SIG-M5 (cell line): ENCODE data around the gene TNKS1BP1.

ENCODE experiments used
- DNase-seq: peaks from one replicate; lab custom pipeline; 2025; lab: John Stamatoyannopoulos, UW

Gene TNKS1BP1

GRCh38 chr11:57332694-57333440 lies 8.1 kb upstream of the TNKS1BP1 start:
- no peak for DNase-seq

- no peak for DNase-seq
Measured at GRCh38 chr11:57331720-57332119, 7.0 kb upstream of the TNKS1BP1 start.

- no peak for DNase-seq
Measured at GRCh38 chr11:57330029-57330428, 5.3 kb upstream of the TNKS1BP1 start.

- no peak for DNase-seq
Measured at GRCh38 chr11:57327721-57328120, 3.0 kb upstream of the TNKS1BP1 start.

GRCh38 chr11:57325735-57326048 lies 940 bp upstream of the TNKS1BP1 start:
- no peak for DNase-seq

GRCh38 chr11:57324154-57324885 lies 432 bp downstream of the TNKS1BP1 start:
- DNase-seq: no peak

- DNase-seq: no peak
Measured at GRCh38 chr11:57323855-57324153, 948 bp downstream of the TNKS1BP1 start.

- DNase-seq: no peak
Measured at GRCh38 chr11:57323167-57323854, 1.4 kb downstream of the TNKS1BP1 start.

- DNase-seq: no peak
Measured at GRCh38 chr11:57322256-57323166, 2.2 kb downstream of the TNKS1BP1 start.

GRCh38 chr11:57321388-57322255 lies 3.1 kb downstream of the TNKS1BP1 start:
- DNase-seq: no peak

- no peak for DNase-seq
Measured at GRCh38 chr11:57320719-57321387, 3.9 kb downstream of the TNKS1BP1 start.

- DNase-seq: no peak
Measured at GRCh38 chr11:57320067-57320718, 4.6 kb downstream of the TNKS1BP1 start.

- no peak for DNase-seq
Measured at GRCh38 chr11:57318178-57318577, 6.6 kb downstream of the TNKS1BP1 start.

- no peak for DNase-seq
Measured at GRCh38 chr11:57316017-57316416, 8.7 kb downstream of the TNKS1BP1 start.

- DNase-seq: no peak
Measured at GRCh38 chr11:57315491-57315890, 9.3 kb downstream of the TNKS1BP1 start.

GRCh38 chr11:57314221-57314973 lies 10.4 kb downstream of the TNKS1BP1 start:
- no peak for DNase-seq

- no peak for DNase-seq
Measured at GRCh38 chr11:57313788-57314135, 11.0 kb downstream of the TNKS1BP1 start.

GRCh38 chr11:57313071-57313787 lies 11.5 kb downstream of the TNKS1BP1 start:
- DNase-seq: no peak

- no peak for DNase-seq
Measured at GRCh38 chr11:57312511-57313021, 12.2 kb downstream of the TNKS1BP1 start.
